ENCODE data around the gene ETV6. TPM values are rescaled to one million over a fixed set of nuclear protein-coding genes. Genes with fewer than 3 reads are reported as not detected.
A peak's percentile ranks its signal among the peaks of the same experiment; 100 is the strongest.

The ETV6 gene
- polyA plus RNA-seq, 3 donors, result 6.8 to 45.1 (median 11.7) TPM

GRCh38 chr12:11884706-11885105, 235.2 kb downstream of the ETV6 start:
- peak overlapping the region; percentile 81 to 94 (median 89) for H3K27ac Mint-ChIP-seq
- H3K4me3 Mint-ChIP-seq, result peak overlapping the region in 1 of 2 donors; percentile 70
- peak overlapping the region in 1 of 3 experiments; percentile 38 for H3K4me3 ChIP-seq (replicated peaks in 1 of 3; ENCODE audit: low read depth in 2 of 3, low read length in 3 of 3)

More at GRCh38 chr12:11884706-11885105, 235.2 kb downstream of the ETV6 start:
- H3K4me1 ChIP-seq (ENCODE audit: control insufficient read depth in 1 of 2, insufficient read depth in 2 of 2, low read length in 2 of 2), result peaks cover 37 to 41% of the 10 kb centered on the region in 2 donors
- H2AFZ ChIP-seq (ENCODE audit: insufficient read depth, low read depth, low read length, poor library complexity, severe bottlenecking), result no peak overlapping the region
- peaks cover 41% of the 10 kb centered on the region for H3K79me2 ChIP-seq (ENCODE audit: insufficient read depth, low read length)
- WGBS (ENCODE audit: insufficient coverage), result no CpG with 5 or more reads among the region's 2 CpGs
- Mint-ChIP-seq H3K27me3 (ENCODE audit: low read depth in 3 of 3) (no peaks in the 10 kb centered on the region), H3K4me1 (peaks cover 44% of the 10 kb centered on the region), H3K9me3 (peaks cover 0 to 2% (median 0%) of the 10 kb centered on the region in 7 donors), H3K36me3 (peaks cover 79 to 85% of the 10 kb centered on the region in 2 donors)
- TF ChIP-seq CTCF (IDR thresholded peaks at IDR 0.05), result no peak
- H3K27me3 ChIP-seq (ENCODE audit: control insufficient read depth in 2 of 2, insufficient read depth in 2 of 2, low read length in 2 of 2), result no peaks in the 10 kb centered on the region
- H3K27ac ChIP-seq (ENCODE audit: low read depth in 1 of 2, low read length in 2 of 2), result peak overlapping the region; percentile 88 to 92
- peaks cover 32 to 67% of the 10 kb centered on the region in 2 donors for H3K36me3 ChIP-seq (replicated peaks in 1 of 2; ENCODE audit: control insufficient read depth in 1 of 2, insufficient read depth in 2 of 2, low read length in 2 of 2)
- peak; percentile 83 to 96 (median 91) for DNase-seq
- H3K9me3 ChIP-seq (replicated peaks in 1 of 2; ENCODE audit: control insufficient read depth in 1 of 2, insufficient read depth in 1 of 2, low read length in 2 of 2), result no peaks in the 10 kb centered on the region
- peaks cover 36% of the 10 kb centered on the region for H4K20me1 ChIP-seq (ENCODE audit: insufficient read depth, low read length)
- peak overlapping the region; percentile 49 for H3K4me2 ChIP-seq (replicated peaks; ENCODE audit: extremely low read depth, low read length, poor library complexity, severe bottlenecking)
- intact Hi-C loops (cut with micrococcal nuclease), result loop anchor here in 1 of 2 donors (5.0 to 10.0 kb wide), 3 partner anchors 42 to 300 kb away; no protein-coding TSS in a partner anchor
- H3K9ac ChIP-seq (ENCODE audit: insufficient read depth, low read length, poor library complexity, severe bottlenecking), result peak overlapping the region; percentile 47

All from CD14-positive monocyte (primary cell).